KMS-11 (cell line): ENCODE results near the gene STOML3.

Experiments
- H2AFZ ChIP-seq: fragments of 200-600 bp; sonication (generic); 2 replicates; pipeline ENCODE4 v1.6.1; 2016; ENCODE audit warnings: antibody characterized with exemption, mixed run types, low read depth
- H3K27ac ChIP-seq: fragments of 200-600 bp; sonication (generic); 2 replicates; pipeline ENCODE4 v1.6.1; 2016; ENCODE audit warnings: mild to moderate bottlenecking, mixed run types
- H3K27me3 ChIP-seq: fragments of 200-600 bp; sonication (generic); 2 replicates; pipeline ENCODE4 v1.6.1; 2017; ENCODE audit warnings: mild to moderate bottlenecking, low read depth, mixed run types, moderate library complexity; ENCODE audit not compliant: insufficient read depth
- H3K36me3 ChIP-seq: fragments of 200-600 bp; sonication (generic); 2 replicates; pipeline ENCODE4 v1.6.1; 2017; ENCODE audit warnings: mild to moderate bottlenecking, mixed run types; ENCODE audit not compliant: insufficient read depth
- H3K4me1 ChIP-seq: fragments of 200-600 bp; sonication (generic); 2 replicates; pipeline ENCODE4 v1.6.1; 2016; ENCODE audit warnings: mild to moderate bottlenecking, low read depth, mixed run types; ENCODE audit not compliant: poor library complexity, severe bottlenecking
- H3K4me2 ChIP-seq: fragments of 200-600 bp; sonication (generic); 2 replicates; pipeline ENCODE4 v1.7.0; 2016; ENCODE audit warnings: mild to moderate bottlenecking, mixed run types
- H3K4me3 ChIP-seq: fragments of 200-600 bp; sonication (generic); IDR thresholded peaks from 2 replicates; pipeline ENCODE4 v1.6.1; 2017; ENCODE audit warnings: low read depth, low read length, mixed read lengths; ENCODE audit not compliant: insufficient read depth
- H3K79me2 ChIP-seq: fragments of 200-600 bp; sonication (generic); 2 replicates; pipeline ENCODE4 v1.6.1; 2016; ENCODE audit warnings: low read depth, mixed run types; ENCODE audit not compliant: insufficient read depth
- H3K9ac ChIP-seq: fragments of 200-600 bp; sonication (generic); 2 replicates; pipeline ENCODE4 v1.6.1; 2016; ENCODE audit warnings: mild to moderate bottlenecking, mixed run types
- H4K20me1 ChIP-seq: fragments of 200-600 bp; sonication (generic); 2 replicates; pipeline ENCODE4 v1.6.1; 2016; ENCODE audit warnings: mild to moderate bottlenecking, mixed run types; ENCODE audit not compliant: insufficient read depth
- CTCF ChIP-seq: fragments of 200-600 bp; sonication (generic); conservative IDR thresholded peaks from 2 replicates; pipeline ENCODE4 v1.6.1; 2017; ENCODE audit warnings: low read depth, mild to moderate bottlenecking, antibody characterized with exemption, low read length, moderate library complexity, mixed read lengths

STOML3 gene

GRCh38 chr13:38957794-38958592 lies 32.6 kb downstream of the STOML3 start:
- H3K79me2 ChIP-seq = no peaks in the 10 kb centered on the region
- H3K4me2 ChIP-seq = no peak overlapping the region
- no peak overlapping the region for H3K9ac ChIP-seq
- H3K27me3 ChIP-seq = no peaks in the 10 kb centered on the region
- H3K4me3 ChIP-seq = no peak overlapping the region
- no peak for TF ChIP-seq CTCF
- no peaks in the 10 kb centered on the region for H4K20me1 ChIP-seq
- no peaks in the 10 kb centered on the region for H3K4me1 ChIP-seq
- H2AFZ ChIP-seq = no peak overlapping the region
- H3K36me3 ChIP-seq = no peaks in the 10 kb centered on the region
- no peak overlapping the region for H3K27ac ChIP-seq

DNA sequence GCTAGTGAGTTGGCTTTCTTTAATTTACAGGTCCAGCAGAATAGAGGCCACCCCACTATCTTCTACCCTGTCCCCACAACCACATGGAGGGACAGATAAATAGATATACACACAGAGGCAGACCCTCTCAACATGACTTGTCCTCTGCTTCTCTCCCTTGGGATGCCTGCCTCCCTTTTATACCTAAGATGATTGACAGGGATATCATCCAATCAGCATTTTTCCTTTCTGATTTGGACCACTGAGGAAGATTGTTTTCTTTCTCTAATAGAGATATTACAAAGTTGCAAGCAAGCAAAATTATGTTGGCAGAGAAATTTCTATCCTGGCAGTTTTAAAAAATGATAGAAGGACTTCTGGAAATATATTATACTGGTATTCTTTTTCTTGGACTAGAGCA lies 35.8 kb downstream of the STOML3 start:
- Histone ChIP-seq H3K79me2 (no peaks in the 10 kb centered on the region), H3K27ac (no peak overlapping the region), H4K20me1 (no peaks in the 10 kb centered on the region), H3K4me3 (no peak overlapping the region), H3K9ac (no peak overlapping the region), H3K36me3 (no peaks in the 10 kb centered on the region), H3K4me1 (no peaks in the 10 kb centered on the region), H2AFZ (no peak overlapping the region), H3K27me3 (no peaks in the 10 kb centered on the region), H3K4me2 (no peak overlapping the region)
- no peak for TF ChIP-seq CTCF

DNA sequence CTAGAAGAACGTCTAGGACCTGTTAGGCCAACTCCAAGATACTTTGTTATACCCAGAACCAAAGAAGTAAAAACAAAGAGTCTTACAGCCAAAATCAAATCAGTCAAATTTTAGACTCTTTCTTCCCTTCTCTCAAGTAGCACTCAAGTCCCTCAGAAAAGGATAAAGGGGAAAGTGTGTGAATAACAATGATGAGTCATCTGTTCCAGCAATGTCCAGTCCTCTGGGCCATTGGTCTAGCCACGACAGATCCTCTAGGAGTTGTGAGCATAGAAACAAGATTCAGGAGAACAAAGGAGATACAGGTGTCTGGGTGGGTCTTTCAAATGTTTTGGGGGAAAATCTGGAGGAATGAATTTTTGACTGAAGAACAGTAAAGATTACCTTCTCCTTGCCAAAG lies 36.3 kb downstream of the STOML3 start:
- Histone ChIP-seq H3K4me1 (no peaks in the 10 kb centered on the region), H3K9ac (no peak overlapping the region), H3K4me3 (no peak overlapping the region), H3K36me3 (no peaks in the 10 kb centered on the region), H3K27ac (no peak overlapping the region), H2AFZ (no peak overlapping the region), H3K27me3 (no peaks in the 10 kb centered on the region), H4K20me1 (no peaks in the 10 kb centered on the region), H3K4me2 (no peak overlapping the region), H3K79me2 (no peaks in the 10 kb centered on the region)
- TF ChIP-seq CTCF = no peak

DNA sequence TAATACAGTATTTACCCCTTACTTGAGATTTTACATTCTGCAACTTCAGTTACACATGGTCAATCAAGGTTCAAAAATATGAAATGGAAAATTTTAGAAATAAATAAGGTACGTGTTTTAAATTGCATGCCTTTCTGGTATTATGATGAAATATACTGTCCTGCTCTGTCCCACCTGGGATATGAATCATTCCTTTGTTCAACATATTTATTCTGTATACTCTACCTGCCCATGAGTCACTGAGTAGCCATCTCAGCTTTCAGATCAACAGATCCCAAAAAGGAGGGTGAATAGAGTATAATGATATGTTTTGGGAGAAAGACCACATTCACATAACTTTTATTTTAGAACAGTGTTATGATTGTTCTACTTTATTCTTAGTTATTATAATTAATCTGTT lies 37.8 kb downstream of the STOML3 start:
- no peak overlapping the region for H2AFZ ChIP-seq
- H3K27me3 ChIP-seq = no peaks in the 10 kb centered on the region
- no peaks in the 10 kb centered on the region for H3K4me1 ChIP-seq
- H3K4me3 ChIP-seq = no peak overlapping the region
- H3K9ac ChIP-seq = no peak overlapping the region
- H3K27ac ChIP-seq = no peak overlapping the region
- H4K20me1 ChIP-seq = no peaks in the 10 kb centered on the region
- no peaks in the 10 kb centered on the region for H3K36me3 ChIP-seq
- no peaks in the 10 kb centered on the region for H3K79me2 ChIP-seq
- no peak overlapping the region for H3K4me2 ChIP-seq
- TF ChIP-seq CTCF = no peak
